ENCODE measurements around the gene WNK2. TPM values are rescaled to one million over a fixed set of nuclear protein-coding genes. Genes with fewer than 3 reads are reported as not detected.

The WNK2 gene
- total and polyA plus RNA-seq, 2 experiments from 2014 or later: 34.5 to 92.2 TPM

GRCh38 chr9:93244510-93245436 lies 60.8 kb downstream of the WNK2 start:
- Histone ChIP-seq H3K27ac (no peak overlapping the region), H3K4me1 (ENCODE audit: low read depth) (peaks cover 8% of the 10 kb centered on the region), H3K4me3 (no peak overlapping the region), H3K36me3 (peaks cover 4% of the 10 kb centered on the region), H3K27me3 (no peaks in the 10 kb centered on the region), H3K9me3 (ENCODE audit: low read depth) (no peaks in the 10 kb centered on the region)
- DNase-seq (ENCODE audit: low read depth in 1 of 2, low spot score in 1 of 2): no peak
- no peak for TF ChIP-seq CTCF (IDR thresholded peaks at IDR 0.05; ENCODE audit: low read depth, low read length)

GRCh38 chr9:93245437-93245970 lies 61.6 kb downstream of the WNK2 start:
- DNase-seq (ENCODE audit: low read depth in 1 of 2, low spot score in 1 of 2): no peak
- no peaks in the 10 kb centered on the region for H3K27me3 ChIP-seq
- H3K36me3 ChIP-seq: no peaks in the 10 kb centered on the region
- no peaks in the 10 kb centered on the region for H3K9me3 ChIP-seq (ENCODE audit: low read depth)
- H3K27ac ChIP-seq: no peak overlapping the region
- no peak overlapping the region for H3K4me3 ChIP-seq
- TF ChIP-seq CTCF (IDR thresholded peaks at IDR 0.05; ENCODE audit: low read depth, low read length): no peak
- H3K4me1 ChIP-seq (ENCODE audit: low read depth): peaks cover 8% of the 10 kb centered on the region

GRCh38 chr9:93246111-93246510 lies 62.2 kb downstream of the WNK2 start:
- H3K36me3 ChIP-seq: no peaks in the 10 kb centered on the region
- no peak for TF ChIP-seq CTCF (IDR thresholded peaks at IDR 0.05; ENCODE audit: low read depth, low read length)
- peaks cover 8% of the 10 kb centered on the region for H3K4me1 ChIP-seq (ENCODE audit: low read depth)
- H3K27ac ChIP-seq: no peak overlapping the region
- H3K27me3 ChIP-seq: no peaks in the 10 kb centered on the region
- no peak for DNase-seq (ENCODE audit: low read depth in 1 of 2, low spot score in 1 of 2)
- no peaks in the 10 kb centered on the region for H3K9me3 ChIP-seq (ENCODE audit: low read depth)
- H3K4me3 ChIP-seq: no peak overlapping the region

- Histone ChIP-seq H3K36me3 (no peaks in the 10 kb centered on the region), H3K4me1 (ENCODE audit: low read depth) (peaks cover 8% of the 10 kb centered on the region), H3K27ac (no peak overlapping the region), H3K9me3 (ENCODE audit: low read depth) (no peaks in the 10 kb centered on the region), H3K27me3 (no peaks in the 10 kb centered on the region), H3K4me3 (no peak overlapping the region)
- TF ChIP-seq CTCF (IDR thresholded peaks at IDR 0.05; ENCODE audit: low read depth, low read length): no peak
- DNase-seq (ENCODE audit: low read depth in 1 of 2, low spot score in 1 of 2): no peak
These were observed 62.6 kb downstream of the WNK2 start for GRCh38 chr9:93246526-93246925.

GRCh38 chr9:93247099-93247865 lies 63.3 kb downstream of the WNK2 start:
- no peak for TF ChIP-seq CTCF (IDR thresholded peaks at IDR 0.05; ENCODE audit: low read depth, low read length)
- Histone ChIP-seq H3K9me3 (ENCODE audit: low read depth) (no peaks in the 10 kb centered on the region), H3K27ac (no peak overlapping the region), H3K4me1 (ENCODE audit: low read depth) (peaks cover 8% of the 10 kb centered on the region), H3K36me3 (no peaks in the 10 kb centered on the region), H3K4me3 (no peak overlapping the region), H3K27me3 (no peaks in the 10 kb centered on the region)
- DNase-seq (ENCODE audit: low read depth in 1 of 2, low spot score in 1 of 2): no peak

Measured in cardiac muscle cell (in vitro differentiated cells and primary cell).